Hepatocyte (in vitro differentiated cells): ENCODE measurements around the gene FBXL17.

Source experiments
- EZH2 ChIP-seq: fragments of 200-600 bp; sonication (generic); IDR thresholded peaks from 2 replicates; pipeline ENCODE4 v1.6.1; 2016; ENCODE audit warnings: antibody characterized with exemption, mild to moderate bottlenecking, borderline replicate concordance
- EZH2phosphoT487 ChIP-seq: fragments of 200-600 bp; sonication (generic); IDR thresholded peaks from one replicate; pipeline ENCODE4 v1.6.1; 2018; ENCODE audit warnings: antibody characterized with exemption, mild to moderate bottlenecking, low read depth, moderate library complexity; ENCODE audit not compliant: unreplicated experiment, severe bottlenecking
- TF ChIP-seq, protein P1 (sequence below): fragments of 200-600 bp; sonication (generic); IDR thresholded peaks from 2 replicates; pipeline ENCODE4 v1.5.1; 2016; ENCODE audit warnings: antibody characterized with exemption, mild to moderate bottlenecking; ENCODE audit not compliant: poor library complexity

GRCh38 chr5:108311682-108312081, 70.2 kb downstream of the FBXL17 start:
- TF ChIP-seq, protein P1, sequence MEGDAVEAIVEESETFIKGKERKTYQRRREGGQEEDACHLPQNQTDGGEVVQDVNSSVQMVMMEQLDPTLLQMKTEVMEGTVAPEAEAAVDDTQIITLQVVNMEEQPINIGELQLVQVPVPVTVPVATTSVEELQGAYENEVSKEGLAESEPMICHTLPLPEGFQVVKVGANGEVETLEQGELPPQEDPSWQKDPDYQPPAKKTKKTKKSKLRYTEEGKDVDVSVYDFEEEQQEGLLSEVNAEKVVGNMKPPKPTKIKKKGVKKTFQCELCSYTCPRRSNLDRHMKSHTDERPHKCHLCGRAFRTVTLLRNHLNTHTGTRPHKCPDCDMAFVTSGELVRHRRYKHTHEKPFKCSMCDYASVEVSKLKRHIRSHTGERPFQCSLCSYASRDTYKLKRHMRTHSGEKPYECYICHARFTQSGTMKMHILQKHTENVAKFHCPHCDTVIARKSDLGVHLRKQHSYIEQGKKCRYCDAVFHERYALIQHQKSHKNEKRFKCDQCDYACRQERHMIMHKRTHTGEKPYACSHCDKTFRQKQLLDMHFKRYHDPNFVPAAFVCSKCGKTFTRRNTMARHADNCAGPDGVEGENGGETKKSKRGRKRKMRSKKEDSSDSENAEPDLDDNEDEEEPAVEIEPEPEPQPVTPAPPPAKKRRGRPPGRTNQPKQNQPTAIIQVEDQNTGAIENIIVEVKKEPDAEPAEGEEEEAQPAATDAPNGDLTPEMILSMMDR, result no peak
- TF ChIP-seq EZH2 (no peak), EZH2phosphoT487 (no peak)
